GM23338 (cell line): Measurements from ENCODE around the gene TEDC2. TPM values are rescaled to one million over a fixed set of nuclear protein-coding genes. Genes with fewer than 3 reads are reported as not detected.

Experiments
- ATAC-seq: fragments of 200-7000 bp; cut with Tn5 transposase; 3 replicates; pipeline ENCODE4 v1.9.1; 2020
- DNase-seq: peaks from one replicate; pipeline ENCODE4 v3.0.0-alpha.2; 2015; ENCODE audit warnings: low spot score
- H2AFZ ChIP-seq: fragments of 200-600 bp; sonication (generic); 2 replicates; pipeline ENCODE4 v1.8.0; 2016; ENCODE audit warnings: antibody characterized with exemption, mild to moderate bottlenecking, moderate library complexity
- H3F3A ChIP-seq: fragments of 200-600 bp; sonication (generic); replicated peaks from 2 replicates; pipeline ENCODE4 v1.8.0; 2017; ENCODE audit warnings: antibody characterized with exemption, mixed run types, low read depth
- H3K27ac ChIP-seq: fragments of 200-600 bp; sonication (generic); 2 replicates; pipeline ENCODE4 v1.6.1; 2016; ENCODE audit warnings: low read depth
- H3K27me3 ChIP-seq: fragments of 200-600 bp; sonication (generic); 2 replicates; pipeline ENCODE4 v1.8.0; 2016; ENCODE audit warnings: mild to moderate bottlenecking, mixed run types, moderate library complexity; ENCODE audit not compliant: insufficient read depth
- H3K36me3 ChIP-seq: fragments of 200-600 bp; sonication (generic); 2 replicates; pipeline ENCODE4 v1.8.0; 2016; ENCODE audit warnings: mild to moderate bottlenecking; ENCODE audit not compliant: insufficient read depth
- H3K4me1 ChIP-seq: fragments of 200-600 bp; sonication (generic); 2 replicates; pipeline ENCODE4 v1.8.0; 2016; ENCODE audit warnings: mild to moderate bottlenecking, moderate library complexity; ENCODE audit not compliant: insufficient read depth
- H3K4me2 ChIP-seq: fragments of 200-600 bp; sonication (generic); 2 replicates; pipeline ENCODE4 v1.7.1; 2017; ENCODE audit warnings: mixed run types
- H3K4me3 ChIP-seq: fragments of 200-600 bp; sonication (generic); 2 replicates; pipeline ENCODE4 v1.6.1; 2016; ENCODE audit warnings: mixed run types
- H3K79me2 ChIP-seq: fragments of 200-600 bp; sonication (generic); replicated peaks from 2 replicates; pipeline ENCODE4 v1.8.0; 2017; ENCODE audit warnings: mild to moderate bottlenecking; ENCODE audit not compliant: insufficient read depth
- H3K9me2 ChIP-seq: fragments of 200-600 bp; sonication (generic); 2 replicates; pipeline ENCODE4 v1.8.0; 2017; ENCODE audit not compliant: insufficient read depth
- H4K20me1 ChIP-seq: fragments of 200-600 bp; sonication (generic); replicated peaks from 2 replicates; pipeline ENCODE4 v1.8.0; 2017; ENCODE audit warnings: mild to moderate bottlenecking; ENCODE audit not compliant: insufficient read depth
- H3K27ac Mint-ChIP-seq: 2 replicates; pipeline ENCODE4 v1.8.0; 2020; ENCODE audit warnings: inconsistent platforms, mild to moderate bottlenecking, moderate library complexity, mixed read lengths
- H3K27me3 Mint-ChIP-seq: 3 replicates; pipeline ENCODE4 v1.8.0; 2022; ENCODE audit warnings: low read depth, mild to moderate bottlenecking, moderate library complexity, mixed read lengths, inconsistent platforms; ENCODE audit not compliant: insufficient read depth, poor library complexity
- H3K36me3 Mint-ChIP-seq: 3 replicates; pipeline ENCODE4 v1.8.0; 2021; ENCODE audit warnings: low read depth, mild to moderate bottlenecking, inconsistent platforms, moderate library complexity, mixed read lengths
- H3K4me1 Mint-ChIP-seq: 3 replicates; pipeline ENCODE4 v1.8.0; 2020; ENCODE audit warnings: mild to moderate bottlenecking, inconsistent platforms, mixed read lengths
- H3K4me3 Mint-ChIP-seq: 3 replicates; pipeline ENCODE4 v1.8.0; 2021; ENCODE audit warnings: moderate library complexity, mild to moderate bottlenecking, inconsistent platforms, mixed read lengths
- H3K9me3 Mint-ChIP-seq: 3 replicates; pipeline ENCODE4 v1.8.0; 2020; ENCODE audit warnings: moderate library complexity, mild to moderate bottlenecking, inconsistent platforms, mixed read lengths
- REST ChIP-seq: IDR thresholded peaks from one replicate; pipeline ENCODE4 v1.6.1; 2018; ENCODE audit warnings: antibody characterized with exemption; ENCODE audit not compliant: unreplicated experiment
- ZNF462 ChIP-seq: fragments of 250-450 bp; sonication (Bioruptor Pico); IDR thresholded peaks from 2 replicates; pipeline ENCODE4 v1.5.0; 2020; ENCODE audit warnings: mild to moderate bottlenecking, moderate library complexity
- polyA plus RNA-seq: library from polyadenylated mRNA; unstranded; fragments of >200 nt; fragmentation: Nextera tagmentation; extraction: Ambion mirVana; gene quantifications from 2 replicates; pipeline ENCODE4 v1.2.1, GENCODE V29; 2016
- total RNA-seq: library from RNA; depleted of rRNA; stranded (reverse); fragments of >200 nt; shearing (Covaris generic); gene quantifications from 2 replicates; pipeline ENCODE4 v1.2.3, GENCODE V29; 2014

TEDC2 gene
- total and polyA plus RNA-seq, 2 experiments from 2014 or later, result 50.6 to 98.9 TPM

GRCh38 chr16:2483939-2484897 lies 24.3 kb downstream of the TEDC2 start:
- TF ChIP-seq REST, result no peak
- no peak for TF ChIP-seq ZNF462 (CRISPR knock-in tag)
- H3K4me1 ChIP-seq, result no peaks in the 10 kb centered on the region
- Mint-ChIP-seq H3K4me3 (no peak overlapping the region), H3K27ac (no peak overlapping the region), H3K9me3 (no peaks in the 10 kb centered on the region), H3K36me3 (no peaks in the 10 kb centered on the region; the same call in 1 of the 3 replicates), H3K4me1 (peaks cover 20% of the 10 kb centered on the region), H3K27me3 (peaks cover 17% of the 10 kb centered on the region)
- H2AFZ ChIP-seq, result no peak overlapping the region
- H3F3A ChIP-seq, result no peaks in the 10 kb centered on the region
- no peaks in the 10 kb centered on the region for H3K27me3 ChIP-seq
- H3K4me3 ChIP-seq, result no peak overlapping the region
- no peak overlapping the region for H3K27ac ChIP-seq
- ATAC-seq (no peak), DNase-seq (no peak)
- H3K36me3 ChIP-seq, result no peaks in the 10 kb centered on the region
- 0 out of 2 replicates have a peak, but pooled peaks cover 6% of the 10 kb centered on the region for H3K79me2 ChIP-seq
- H4K20me1 ChIP-seq, result 0 out of 2 replicates have a peak, but pooled peaks cover 3% of the 10 kb centered on the region
- H3K4me2 ChIP-seq, result no peak overlapping the region
- H3K9me2 ChIP-seq, result no peaks in the 10 kb centered on the region
